Activated CD4-positive, alpha-beta memory T cell treated with anti-CD3 and anti-CD28 coated beads for 36 hours (primary cell): Measurements from ENCODE around the gene DDRGK1. TPM values are rescaled to one million over a fixed set of nuclear protein-coding genes. Genes with fewer than 3 reads are reported as not detected.
"Not testable (repeated sequence)": the region's sequence is repeated elsewhere in the genome, so short reads cannot be mapped to it uniquely, and the experiment has no call there.

Experiments
- CTCF ChIA-PET: fragments of 350-600 bp; sonication (Branson Sonifier 250); formaldehyde crosslinking; loops from one replicate; lab custom pipeline; 2021; ENCODE audit warnings: antibody characterized with exemption, inconsistent platforms; lab: Charles Lee
- POLR2A ChIA-PET: fragments of 350-600 bp; sonication (Branson Sonifier 250); formaldehyde crosslinking; loops from one replicate; lab custom pipeline; 2021; ENCODE audit warnings: antibody characterized with exemption; lab: Charles Lee
- DNase-seq: peaks from one replicate; pipeline ENCODE4 v3.0.0-alpha.2; 2020
- H3K27ac Mint-ChIP-seq: one replicate; pipeline ENCODE4 v1.8.0; 2021; ENCODE audit warnings: mixed read lengths
- H3K27me3 Mint-ChIP-seq: one replicate; pipeline ENCODE4 v1.8.0; 2021; ENCODE audit warnings: mixed read lengths
- H3K36me3 Mint-ChIP-seq: one replicate; pipeline ENCODE4 v1.8.0; 2021; ENCODE audit warnings: mixed read lengths
- H3K4me1 Mint-ChIP-seq: one replicate; pipeline ENCODE4 v1.8.0; 2021; ENCODE audit warnings: low read depth, mixed read lengths
- H3K4me3 Mint-ChIP-seq: one replicate; pipeline ENCODE4 v1.8.0; 2021; ENCODE audit warnings: mild to moderate bottlenecking, mixed read lengths
- H3K9me3 Mint-ChIP-seq: one replicate; pipeline ENCODE4 v1.8.0; 2021; ENCODE audit warnings: mixed read lengths
- intact Hi-C: fragments of 100-400 bp; cut with micrococcal nuclease; formaldehyde crosslinking; loops from one replicate; pipeline ENCODE4 v1.15.1; 2023
- total RNA-seq, 2 experiments: library from RNA; stranded (reverse); gene quantifications; one replicate each; pipeline ENCODE4 v1.2.3, GENCODE V29; 2021

Gene DDRGK1
- total RNA-seq, 2 experiments from 2014 or later, result 72.1 to 76.8 TPM

DNA sequence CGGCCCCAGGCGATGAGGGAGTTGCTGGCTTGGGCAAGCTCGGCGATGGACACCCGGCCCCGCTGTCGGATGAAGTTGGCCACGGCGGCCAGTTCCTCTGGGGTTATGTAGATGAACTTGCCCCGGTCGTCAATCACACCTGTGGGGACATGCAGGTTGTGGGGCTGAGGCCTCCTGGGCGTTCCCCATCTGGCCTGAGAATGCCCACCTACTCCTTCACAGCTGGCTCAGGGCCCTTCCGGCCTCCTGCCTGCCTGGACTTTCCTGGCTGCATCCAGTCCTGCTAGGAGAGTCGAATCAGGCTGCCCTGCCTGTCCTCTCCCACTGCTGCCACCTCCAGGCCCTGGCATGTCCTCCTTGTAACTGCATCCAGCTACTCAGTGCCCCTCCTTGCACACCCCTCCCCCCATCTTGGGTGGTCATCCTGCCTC, 13.8 kb downstream of the DDRGK1 start:
- no peak for DNase-seq
- Mint-ChIP-seq H3K27me3 (no peaks in the 10 kb centered on the region), H3K27ac (no peak overlapping the region), H3K4me1 (peaks cover 11% of the 10 kb centered on the region), H3K36me3 (peaks cover 38% of the 10 kb centered on the region), H3K4me3 (no peak overlapping the region), H3K9me3 (no peaks in the 10 kb centered on the region)
- ChIA-PET CTCF (no interaction called here), POLR2A (interaction anchor here (0.7 kb wide), 1 partner anchor 12 kb away, joined by 3 read pairs; no protein-coding TSS in a partner anchor)
- intact Hi-C loops, result no loop called here

DNA sequence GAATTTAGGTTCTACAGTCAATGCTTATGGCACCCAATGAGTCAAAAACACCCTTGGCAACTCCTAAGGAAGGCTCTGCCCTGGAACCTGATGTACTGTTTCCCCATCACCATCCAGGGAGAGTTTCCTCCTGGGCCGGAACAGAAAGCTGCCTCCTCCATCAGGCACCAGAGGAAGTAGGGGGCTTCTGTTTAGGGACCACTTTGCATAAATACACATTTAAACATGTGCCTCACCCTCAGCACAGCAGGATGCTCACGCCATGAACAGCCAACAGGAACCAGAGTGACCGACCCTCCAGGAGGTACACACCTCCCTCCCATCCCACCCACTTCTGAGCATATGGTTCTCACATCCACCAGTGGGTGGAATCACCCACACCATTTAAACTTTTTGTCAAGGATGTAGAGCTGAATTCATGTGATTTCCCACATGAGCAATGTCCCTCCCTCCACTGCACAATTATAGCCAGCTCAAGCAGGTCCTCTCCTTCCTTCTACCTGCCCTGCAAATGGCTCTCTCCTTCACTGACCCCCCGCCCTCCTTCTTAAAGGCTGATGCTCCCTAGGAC, 14.8 kb downstream of the DDRGK1 start:
- ChIA-PET CTCF (no interaction called here), POLR2A (no interaction called here)
- Mint-ChIP-seq H3K36me3 (peaks cover 33% of the 10 kb centered on the region), H3K27ac (peak overlapping the region; percentile 41), H3K9me3 (no peaks in the 10 kb centered on the region), H3K4me1 (peaks cover 7% of the 10 kb centered on the region), H3K4me3 (no peak overlapping the region), H3K27me3 (no peaks in the 10 kb centered on the region)
- DNase-seq, result no peak
- intact Hi-C loops, result no loop called here

GRCh38 chr20:3188823-3189413, 15.6 kb downstream of the DDRGK1 start:
- ChIA-PET CTCF (no interaction called here), POLR2A (no interaction called here)
- Mint-ChIP-seq H3K36me3 (peaks cover 33% of the 10 kb centered on the region), H3K27ac (no peak overlapping the region), H3K4me1 (peaks cover 4% of the 10 kb centered on the region), H3K9me3 (no peaks in the 10 kb centered on the region), H3K4me3 (no peak overlapping the region), H3K27me3 (no peaks in the 10 kb centered on the region)
- intact Hi-C loops, result no loop called here
- DNase-seq, result peak; percentile 20

DNA sequence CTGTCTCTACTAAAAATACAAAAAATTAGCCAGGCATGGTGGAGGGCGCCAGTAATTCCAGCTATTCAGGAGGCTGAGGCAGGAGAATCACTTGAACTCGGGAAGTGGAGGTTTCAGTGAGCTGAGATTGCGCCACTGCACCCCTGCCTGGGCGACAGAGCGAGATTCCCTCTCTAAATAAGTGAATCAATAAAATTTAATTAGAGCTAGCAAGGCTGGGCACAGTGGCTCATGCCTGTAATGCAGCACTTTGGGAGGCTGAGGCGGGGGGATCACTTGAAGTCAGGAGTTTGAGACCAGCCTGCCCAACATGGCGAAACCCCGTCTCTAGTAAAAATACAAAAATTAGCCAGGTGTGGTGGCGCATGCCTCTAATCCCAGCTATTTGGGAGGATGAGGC, 16.6 kb downstream of the DDRGK1 start:
- CTCF ChIA-PET, DNase-seq, H3K27me3 Mint-ChIP-seq, H3K4me1 Mint-ChIP-seq, intact Hi-C loops, POLR2A ChIA-PET, H3K4me3 Mint-ChIP-seq, H3K9me3 Mint-ChIP-seq, H3K27ac Mint-ChIP-seq: not testable (repeated sequence)
- peaks cover 31% of the 10 kb centered on the region for H3K36me3 Mint-ChIP-seq

GRCh38 chr20:3183896-3184612, 20.4 kb downstream of the DDRGK1 start:
- intact Hi-C loops, result no loop called here
- Mint-ChIP-seq H3K4me3 (no peak overlapping the region), H3K9me3 (no peaks in the 10 kb centered on the region), H3K36me3 (peaks cover 3% of the 10 kb centered on the region), H3K4me1 (no peaks in the 10 kb centered on the region), H3K27me3 (no peaks in the 10 kb centered on the region), H3K27ac (no peak overlapping the region)
- no peak for DNase-seq
- CTCF ChIA-PET, result interaction anchor here (0.5 kb wide), 1 partner anchor 382 kb away, joined by 3 read pairs; no protein-coding TSS in a partner anchor
- POLR2A ChIA-PET, result no interaction called here

DNA sequence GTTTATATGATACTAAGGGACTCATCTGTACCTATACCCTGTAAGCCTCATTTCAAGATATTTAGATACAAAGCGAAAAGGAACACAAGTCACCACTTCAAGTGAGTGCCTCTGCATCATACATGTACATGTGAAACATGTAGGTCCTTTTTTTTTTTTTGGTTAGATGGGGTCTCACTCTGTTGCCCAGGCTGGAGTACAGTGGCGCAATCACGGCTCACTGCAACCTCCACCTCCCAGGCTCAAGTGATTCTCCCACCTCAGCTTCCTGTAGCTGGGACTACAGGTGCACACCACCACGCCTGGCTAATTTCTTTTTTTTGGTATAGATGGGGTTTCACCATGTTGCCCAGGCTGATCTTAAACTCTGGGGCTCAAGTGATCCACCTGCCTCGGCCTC, 22.1 kb downstream of the DDRGK1 start:
- H3K36me3 Mint-ChIP-seq, intact Hi-C loops, H3K4me3 Mint-ChIP-seq, H3K27me3 Mint-ChIP-seq, H3K27ac Mint-ChIP-seq, CTCF ChIA-PET, H3K9me3 Mint-ChIP-seq, H3K4me1 Mint-ChIP-seq, DNase-seq, POLR2A ChIA-PET: not testable (repeated sequence)

DNA sequence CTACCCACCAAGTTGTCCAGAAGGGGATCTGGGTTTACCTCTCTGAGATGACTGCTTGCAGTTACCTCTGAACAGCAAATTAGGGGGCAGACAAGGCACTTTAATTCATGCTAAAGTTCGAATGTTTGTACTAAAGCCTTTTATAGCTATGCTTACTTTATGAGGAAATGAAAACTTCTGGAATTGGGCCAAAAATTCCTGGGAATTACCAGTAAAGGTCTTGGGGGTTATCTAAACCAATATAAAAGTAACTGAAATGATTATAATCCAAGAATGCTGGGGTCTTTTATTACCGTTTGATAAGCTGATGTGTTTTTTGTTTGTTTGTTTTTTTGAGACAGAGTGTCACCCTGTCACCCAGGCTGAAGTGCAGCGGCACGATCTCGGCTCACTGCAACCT, 23.2 kb downstream of the DDRGK1 start:
- Mint-ChIP-seq H3K4me1 (no peaks in the 10 kb centered on the region), H3K4me3 (no peak overlapping the region), H3K27me3 (no peaks in the 10 kb centered on the region), H3K9me3 (no peaks in the 10 kb centered on the region), H3K27ac (no peak overlapping the region), H3K36me3 (no peaks in the 10 kb centered on the region)
- ChIA-PET POLR2A (no interaction called here), CTCF (no interaction called here)
- intact Hi-C loops, result no loop called here
- no peak for DNase-seq

GRCh38 chr20:3180319-3180718, 24.2 kb downstream of the DDRGK1 start:
- CTCF ChIA-PET, result no interaction called here
- Mint-ChIP-seq H3K27ac (no peak overlapping the region), H3K4me3 (no peak overlapping the region), H3K36me3 (no peaks in the 10 kb centered on the region), H3K27me3 (peaks cover 2% of the 10 kb centered on the region), H3K9me3 (no peaks in the 10 kb centered on the region), H3K4me1 (no peaks in the 10 kb centered on the region)
- intact Hi-C loops, result no loop called here
- POLR2A ChIA-PET, result no interaction called here
- no peak for DNase-seq

DNA sequence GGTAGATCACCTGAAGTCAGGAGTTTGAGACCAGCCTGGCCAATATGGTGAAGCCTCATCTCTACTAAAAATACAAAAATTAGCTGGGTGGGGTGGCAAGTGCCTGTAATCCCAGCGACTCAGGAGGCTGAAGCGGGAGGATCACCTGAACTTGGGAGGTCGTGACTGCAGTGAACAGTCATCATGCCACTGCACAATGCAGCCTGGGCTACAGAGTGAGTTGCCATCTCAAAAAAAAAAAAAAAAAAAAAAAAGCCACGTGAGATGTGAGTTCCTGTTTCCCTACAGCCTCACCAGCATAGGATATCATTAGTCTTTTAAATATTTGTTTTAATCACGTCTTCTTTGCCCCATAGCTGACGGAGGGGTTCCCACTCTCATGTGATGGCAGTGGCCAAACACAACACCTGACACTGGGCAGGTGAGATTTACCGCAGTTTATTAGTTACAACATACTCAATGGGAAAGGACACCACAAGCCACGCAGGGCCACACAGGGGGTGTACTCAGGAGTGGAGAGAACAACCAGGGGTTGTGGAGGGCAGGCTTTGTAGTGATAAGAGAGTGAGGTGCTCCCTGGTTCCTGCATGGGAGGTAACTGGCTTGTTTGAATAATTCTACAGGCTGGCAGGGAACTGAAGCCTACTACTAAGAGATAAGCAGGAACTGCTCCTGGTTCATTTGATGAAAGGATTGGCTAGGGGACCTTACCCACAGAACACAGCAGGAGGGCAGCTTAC, 26.6 kb downstream of the DDRGK1 start:
- no peak overlapping the region for H3K27ac Mint-ChIP-seq
- CTCF ChIA-PET, result no interaction called here
- intact Hi-C loops, result loop anchor here (10.0 kb wide), 1 partner anchor 103 kb away; the partner anchor contains the start of gene OXT
- POLR2A ChIA-PET, result no interaction called here
- no peaks in the 10 kb centered on the region for H3K36me3 Mint-ChIP-seq
- no peaks in the 10 kb centered on the region for H3K9me3 Mint-ChIP-seq
- H3K27me3 Mint-ChIP-seq, result peaks cover 12% of the 10 kb centered on the region
- H3K4me3 Mint-ChIP-seq, result no peak overlapping the region
- H3K4me1 Mint-ChIP-seq, result no peaks in the 10 kb centered on the region
- no peak for DNase-seq

- no peak overlapping the region for H3K27ac Mint-ChIP-seq
- no peak overlapping the region for H3K4me3 Mint-ChIP-seq
- no peaks in the 10 kb centered on the region for H3K9me3 Mint-ChIP-seq
- intact Hi-C loops, result loop anchor here (10.0 kb wide), 1 partner anchor 100 kb away; the partner anchor contains the start of gene OXT
- POLR2A ChIA-PET, result no interaction called here
- H3K27me3 Mint-ChIP-seq, result peaks cover 12% of the 10 kb centered on the region
- peaks cover 6% of the 10 kb centered on the region for H3K4me1 Mint-ChIP-seq
- no peak for DNase-seq
- CTCF ChIA-PET, result no interaction called here
- no peaks in the 10 kb centered on the region for H3K36me3 Mint-ChIP-seq
These were observed 29.2 kb downstream of the DDRGK1 start for GRCh38 chr20:3175270-3175669.

DNA sequence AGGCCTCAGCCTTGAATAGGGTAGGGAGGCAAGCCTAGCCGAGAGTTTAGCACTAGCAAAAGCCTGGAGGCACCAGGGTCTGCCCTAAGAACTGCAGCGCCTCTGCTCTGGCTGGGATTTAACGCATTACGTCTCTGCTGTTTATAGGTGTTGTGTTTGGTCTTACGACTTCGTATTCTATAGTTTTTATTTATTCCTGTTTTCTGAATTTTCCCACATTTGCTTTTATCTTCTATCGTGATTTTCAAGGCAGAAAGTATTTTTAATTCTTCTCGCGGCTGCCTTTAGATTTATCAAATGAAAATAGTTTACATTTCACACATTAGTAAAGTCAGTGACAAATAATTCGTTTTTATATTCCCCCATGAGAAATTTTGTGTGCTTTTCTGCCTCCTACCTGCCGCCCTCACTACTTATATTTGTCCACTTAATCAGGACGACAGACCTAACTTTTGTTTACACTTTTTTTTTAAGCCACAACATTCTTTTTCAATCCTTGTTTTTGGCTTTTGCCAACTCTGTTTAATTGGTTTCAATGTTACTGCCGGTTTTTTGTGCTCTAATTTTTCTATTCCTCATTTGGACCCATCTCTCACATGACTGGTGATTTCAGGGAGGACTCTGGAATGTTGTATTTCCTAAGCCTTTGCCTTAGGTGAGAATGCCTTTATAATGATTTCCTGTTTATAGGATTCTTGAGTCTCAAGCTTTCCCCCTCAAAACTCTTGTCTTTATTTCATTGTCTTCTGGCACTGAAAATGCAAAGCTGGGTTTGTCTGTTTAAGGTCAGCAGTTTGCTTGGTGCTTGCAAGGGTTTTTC, 29.8 kb downstream of the DDRGK1 start:
- no peak for DNase-seq

More for the DNA sequence above, 29.8 kb downstream of the DDRGK1 start:
- Mint-ChIP-seq H3K27me3 (peaks cover 12% of the 10 kb centered on the region), H3K27ac (no peak overlapping the region), H3K4me3 (peak overlapping the region; percentile 84), H3K9me3 (no peaks in the 10 kb centered on the region), H3K36me3 (no peaks in the 10 kb centered on the region), H3K4me1 (peaks cover 6% of the 10 kb centered on the region)
- ChIA-PET POLR2A (no interaction called here), CTCF (no interaction called here)
- intact Hi-C loops, result loop anchor here (10.0 kb wide), 1 partner anchor 100 kb away; the partner anchor contains the start of gene OXT
